GF-D8 (cell line): ENCODE measurements around the gene BACE1.

Source experiments
- DNase-seq: peaks from one replicate; lab custom pipeline; 2025; lab: John Stamatoyannopoulos, UW

BACE1 gene

GRCh38 chr11:117309310-117309709 is 6.7 kb downstream of the BACE1 start:
- DNase-seq = no peak

GRCh38 chr11:117305145-117305544 is 10.9 kb downstream of the BACE1 start:
- DNase-seq = no peak

- no peak for DNase-seq
Measured at GRCh38 chr11:117303646-117304315, 12.3 kb downstream of the BACE1 start.

GRCh38 chr11:117303101-117303500 is 13.0 kb downstream of the BACE1 start:
- no peak for DNase-seq

- DNase-seq = no peak
Measured at GRCh38 chr11:117302228-117302627, 13.8 kb downstream of the BACE1 start.

GRCh38 chr11:117300773-117301172 is 15.3 kb downstream of the BACE1 start:
- no peak for DNase-seq

GRCh38 chr11:117300283-117300663 is 15.8 kb downstream of the BACE1 start:
- DNase-seq = no peak

GRCh38 chr11:117299351-117300282 is 16.4 kb downstream of the BACE1 start:
- DNase-seq = no peak

GRCh38 chr11:117298195-117298594 is 17.9 kb downstream of the BACE1 start:
- no peak for DNase-seq

GRCh38 chr11:117296881-117297280 is 19.2 kb downstream of the BACE1 start:
- DNase-seq = no peak

GRCh38 chr11:117295438-117296137 is 20.5 kb downstream of the BACE1 start:
- no peak for DNase-seq

GRCh38 chr11:117292616-117293015 is 23.4 kb downstream of the BACE1 start:
- no peak for DNase-seq

GRCh38 chr11:117290809-117291396 is 25.2 kb downstream of the BACE1 start, which contains the start of gene BACE1-AS:
TSS of gene BACE1-AS (plus strand) at chr11:117291346.
- no peak for DNase-seq

- no peak for DNase-seq
Measured at GRCh38 chr11:117289795-117290194, 26.3 kb downstream of the BACE1 start.

GRCh38 chr11:117287668-117288067 is 28.4 kb downstream of the BACE1 start:
- DNase-seq = no peak

- no peak for DNase-seq
Measured at GRCh38 chr11:117286588-117286987, 29.5 kb downstream of the BACE1 start.

- no peak for DNase-seq
Measured at GRCh38 chr11:117284053-117284452, 32.0 kb downstream of the BACE1 start.

GRCh38 chr11:117282956-117283355 is 33.1 kb downstream of the BACE1 start:
- DNase-seq = no peak

- DNase-seq = no peak
Measured at GRCh38 chr11:117281869-117282268, 34.2 kb downstream of the BACE1 start.

- no peak for DNase-seq
Measured at GRCh38 chr11:117281159-117281558, 34.9 kb downstream of the BACE1 start.

- DNase-seq = no peak
Measured at GRCh38 chr11:117279711-117280376, 36.2 kb downstream of the BACE1 start.

GRCh38 chr11:117278347-117278746 is 37.7 kb downstream of the BACE1 start:
- no peak for DNase-seq
